Lower lobe of right lung (tissue), 2 donors: Measurements from ENCODE around the gene ZNF33A. TPM values are rescaled to one million over a fixed set of nuclear protein-coding genes. Genes with fewer than 3 reads are reported as not detected.

Experiments
- ATAC-seq, 2 donors: fragments of 200-7000 bp; cut with Tn5 transposase; one replicate each; pipeline ENCODE4 v1.9.1; 2020 to 2022; ENCODE audit warnings: mild to moderate bottlenecking in 2 of 2, moderate library complexity in 2 of 2
- DNase-seq: peaks from one replicate; pipeline ENCODE4 v3.0.0-alpha.2; 2020
- H3K27ac ChIP-seq: fragments of 200-600 bp; one replicate; pipeline ENCODE4 v1.8.0; 2022
- H3K27me3 ChIP-seq: fragments of 200-600 bp; one replicate; pipeline ENCODE4 v1.8.0; 2022; ENCODE audit warnings: low read depth
- H3K36me3 ChIP-seq: fragments of 200-600 bp; one replicate; pipeline ENCODE4 v1.8.0; 2022; ENCODE audit warnings: mild to moderate bottlenecking
- H3K4me1 ChIP-seq: fragments of 200-600 bp; one replicate; pipeline ENCODE4 v1.8.0; 2022
- H3K4me3 ChIP-seq: fragments of 200-600 bp; one replicate; pipeline ENCODE4 v1.8.0; 2022; ENCODE audit warnings: mild to moderate bottlenecking
- H3K9me3 ChIP-seq: fragments of 200-600 bp; one replicate; pipeline ENCODE4 v1.8.0; 2022
- CTCF ChIP-seq: fragments of 200-600 bp; IDR thresholded peaks from one replicate; pipeline ENCODE4 v1.8.0; 2022; ENCODE audit warnings: antibody characterized with exemption, mild to moderate bottlenecking
- intact Hi-C: fragments of 100-400 bp; cut with DNase I; formaldehyde crosslinking; loops from one replicate; pipeline ENCODE4 v1.11.0; 2022
- long read RNA-seq: library from polyadenylated mRNA; unstranded; transcript quantifications from one replicate; pipeline ENCODE4 v2.0.0, GENCODE V29; 2021
- total RNA-seq: library from RNA; stranded (reverse); fragmentation: NEBNext Ultra II Directional; extraction: Animal tissue kit (Norgen Biotek cat#: 25700); gene quantifications from one replicate; pipeline ENCODE4 v1.2.1, GENCODE V29; 2021
- donor health status: DM: no; HTN: yes; CAD: no; lungs with severe emphysema.

ZNF33A gene
- 30.2 TPM for total RNA-seq
- long read RNA-seq, full-length matches to known transcripts: 6 of 22 reads
- long read RNA-seq, partial matches to known transcripts: 0 of 22 reads
- long read RNA-seq, other reads (novel, unspliced or antisense): 16 of 22 reads

DNA sequence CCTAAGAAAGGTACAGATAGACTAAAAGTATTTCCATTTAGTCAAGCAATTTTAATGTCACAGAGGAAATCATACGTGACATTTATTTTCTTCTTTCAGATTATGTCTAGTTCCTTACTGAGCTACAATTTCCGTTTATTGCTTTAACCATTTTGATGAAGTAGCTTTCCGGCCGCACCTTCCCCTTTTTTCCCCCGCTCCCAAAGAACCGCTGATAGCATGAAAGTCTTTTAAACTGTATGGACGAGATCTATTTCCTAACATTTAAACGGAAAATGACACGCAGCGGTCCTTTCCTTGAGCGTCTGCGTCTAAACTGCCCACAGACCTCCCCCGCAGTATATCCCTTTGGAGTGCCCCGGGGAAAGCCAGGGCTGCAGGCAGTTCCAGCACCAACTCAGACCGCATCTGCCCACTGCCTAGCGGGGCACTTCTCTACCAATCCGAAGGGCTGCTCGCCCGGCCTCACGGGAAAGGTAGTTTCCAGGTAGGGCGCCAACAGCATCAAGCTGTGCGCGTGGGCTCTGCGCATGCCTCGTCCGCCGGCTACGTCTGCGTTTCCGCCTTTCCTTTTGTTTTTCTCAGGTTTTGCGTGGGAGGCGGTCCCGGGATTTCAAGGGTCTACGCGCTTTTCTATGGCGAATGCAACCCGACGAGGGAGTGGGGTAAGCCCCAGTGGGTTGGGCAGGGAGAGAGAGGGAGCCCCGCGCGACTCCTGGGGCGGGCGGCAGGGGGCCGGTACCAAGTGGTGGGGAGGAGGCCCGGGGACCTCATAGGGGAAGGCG, at the start of gene ZNF33A:
Gene ZNF33A, plus strand, starts transcription at position 557 of the 785 bp plus-strand sequence. CDS start 1,667 bp downstream, outside the sequence.
- Histone ChIP-seq H3K27ac (peak within 1 kb of the TSS; percentile 97), H3K4me1 (peaks cover 10% of the 10 kb centered on the region), H3K4me3 (peak within 1 kb of the TSS; percentile 68), H3K9me3 (no peaks in the 10 kb centered on the region), H3K36me3 (peaks cover 19% of the 10 kb centered on the region), H3K27me3 (no peaks in the 10 kb centered on the region)
- intact Hi-C loops: no loop called here
- no peak for TF ChIP-seq CTCF
- peak; percentile 96 for DNase-seq
- peak; percentile 97 to 98 for ATAC-seq

DNA sequence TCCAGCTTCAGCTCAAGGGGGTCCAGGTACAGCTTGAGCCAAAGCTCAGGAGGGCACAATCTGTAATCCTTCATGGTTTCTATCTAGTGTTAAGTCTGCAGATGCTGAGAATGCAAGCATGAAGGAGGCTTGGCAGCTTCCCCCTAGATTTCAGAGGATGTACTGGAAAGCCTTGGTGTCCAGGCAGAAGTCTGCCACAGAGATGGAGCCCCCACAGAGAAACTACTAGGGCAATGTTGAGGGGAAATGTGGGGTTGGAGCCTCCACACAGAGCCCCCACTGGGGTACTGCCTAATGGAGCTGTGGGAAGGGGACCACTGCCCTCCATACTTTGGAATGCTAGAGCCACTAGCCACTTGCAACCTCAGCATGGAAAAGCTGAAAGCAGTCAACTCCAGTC, 45.5 kb upstream of the ZNF33A start:
- H3K9me3 ChIP-seq: peaks cover 9% of the 10 kb centered on the region
- no peak overlapping the region for H3K4me3 ChIP-seq
- intact Hi-C loops: no loop called here
- no peak for DNase-seq
- no peaks in the 10 kb centered on the region for H3K27me3 ChIP-seq
- no peak overlapping the region for H3K27ac ChIP-seq
- no peak for ATAC-seq
- H3K4me1 ChIP-seq: no peaks in the 10 kb centered on the region
- no peak for TF ChIP-seq CTCF
- H3K36me3 ChIP-seq: peaks cover 16% of the 10 kb centered on the region

DNA sequence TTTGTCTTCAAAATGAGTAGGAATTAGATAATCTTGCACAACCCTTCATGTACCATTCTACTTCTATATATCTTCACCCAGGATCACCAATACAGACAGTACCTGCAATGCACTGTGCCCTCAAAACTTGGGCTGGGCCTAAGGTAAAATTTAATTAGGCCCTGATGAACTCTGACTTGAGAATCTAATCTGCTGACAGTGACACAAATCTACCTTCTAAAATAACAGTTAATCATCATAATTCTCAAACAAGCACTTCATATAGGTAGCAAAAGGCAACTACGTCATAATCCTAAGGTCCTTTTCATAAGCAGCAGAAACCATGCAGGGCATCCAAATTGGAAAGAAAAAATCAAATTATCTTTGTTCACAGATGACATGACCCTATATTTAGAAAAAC, 38.1 kb upstream of the ZNF33A start:
- Histone ChIP-seq H3K9me3 (no peaks in the 10 kb centered on the region), H3K4me3 (no peak overlapping the region), H3K27me3 (no peaks in the 10 kb centered on the region), H3K27ac (no peak overlapping the region), H3K4me1 (peaks cover 15% of the 10 kb centered on the region), H3K36me3 (peaks cover 21% of the 10 kb centered on the region)
- no peak for DNase-seq
- TF ChIP-seq CTCF: no peak
- intact Hi-C loops: no loop called here
- ATAC-seq: no peak

DNA sequence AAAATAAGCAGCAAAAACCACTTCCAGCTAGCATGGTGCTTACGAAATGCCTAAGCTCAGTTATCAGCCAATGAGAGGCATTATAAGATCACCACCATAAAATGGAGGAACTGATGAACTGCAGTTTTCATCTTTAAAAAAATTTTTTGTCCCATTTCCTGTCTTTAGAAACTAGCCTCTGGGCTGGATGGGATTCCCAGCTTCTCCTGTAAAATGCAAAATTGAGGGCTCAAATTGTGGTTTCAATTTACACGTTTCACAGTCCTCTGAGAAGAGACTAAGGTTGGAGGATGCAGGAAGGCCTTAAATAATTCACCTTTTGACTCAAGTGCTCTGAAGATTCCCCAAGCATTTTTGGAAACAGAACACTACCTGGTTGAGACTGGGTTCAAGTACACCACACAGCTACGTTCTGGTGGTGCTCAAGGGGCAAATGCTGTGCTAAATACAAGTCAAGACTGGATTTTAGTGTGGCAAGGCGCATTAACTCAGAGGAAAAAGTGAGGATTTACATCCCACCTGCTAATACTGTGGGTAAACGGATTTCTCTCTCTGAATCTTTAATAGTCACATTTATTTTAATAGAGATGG, 35.0 kb upstream of the ZNF33A start:
- Histone ChIP-seq H3K9me3 (no peaks in the 10 kb centered on the region), H3K4me3 (peak overlapping the region; percentile 82), H3K27me3 (no peaks in the 10 kb centered on the region), H3K4me1 (peaks cover 15% of the 10 kb centered on the region), H3K27ac (peak overlapping the region; percentile 99), H3K36me3 (peaks cover under 1% of the 10 kb centered on the region)
- no peak for TF ChIP-seq CTCF
- DNase-seq (no peak), ATAC-seq (peak in 1 of 2 donors; percentile 1)
- intact Hi-C loops: no loop called here

DNA sequence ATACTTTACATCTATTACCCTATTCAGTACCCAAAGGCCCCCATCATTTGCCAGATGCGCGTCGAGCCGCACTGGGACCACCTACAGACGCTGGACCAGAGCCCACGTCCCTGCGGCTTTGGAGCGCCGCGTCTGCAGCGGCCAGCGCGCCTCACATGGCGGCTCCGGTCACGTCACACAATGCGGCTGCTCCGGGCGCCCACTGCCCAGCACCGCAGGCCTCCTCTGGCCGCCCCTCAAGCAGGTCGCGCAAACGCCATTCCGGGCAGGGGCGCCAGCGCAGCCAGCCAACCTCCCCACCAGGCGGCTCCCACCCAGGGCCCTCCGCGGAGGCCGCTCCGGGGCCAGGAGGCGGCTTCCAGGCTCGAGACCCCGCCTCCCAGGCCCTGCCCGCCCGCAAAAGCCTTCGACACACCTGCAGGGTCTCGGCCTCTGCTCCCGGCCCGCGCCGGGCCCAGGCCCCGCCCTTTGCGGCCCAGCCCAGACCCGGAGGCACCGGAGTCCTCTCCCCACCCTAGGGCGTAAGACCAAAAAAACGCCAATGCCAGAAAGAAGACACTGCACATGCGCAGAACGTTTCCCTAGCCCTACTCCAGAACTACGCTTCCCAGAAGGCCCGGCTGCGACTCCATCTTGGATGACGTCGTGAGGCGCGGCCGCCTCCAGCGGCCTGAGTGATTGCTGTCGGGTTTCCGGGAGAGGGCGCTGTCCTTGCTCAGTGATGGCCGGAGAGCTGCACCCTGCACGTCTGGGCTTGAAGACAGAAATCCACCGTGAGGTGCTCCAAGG, 34.2 kb upstream of the ZNF33A start, which contains the start of gene ZNF25:
Gene ZNF25, minus strand, starts transcription at position 557 of the 789 bp plus-strand sequence. CDS start 4,925 bp downstream, outside the sequence.
- peaks cover 15% of the 10 kb centered on the region for H3K4me1 ChIP-seq
- no peaks in the 10 kb centered on the region for H3K27me3 ChIP-seq
- no peaks in the 10 kb centered on the region for H3K36me3 ChIP-seq
- ATAC-seq (peak; percentile 99), DNase-seq (peak; percentile 99)
- peak within 1 kb of the TSS; percentile 82 for H3K4me3 ChIP-seq
- intact Hi-C loops: no loop called here
- H3K27ac ChIP-seq: peak within 1 kb of the TSS; percentile 99
- peak; percentile 80 for TF ChIP-seq CTCF
- no peaks in the 10 kb centered on the region for H3K9me3 ChIP-seq
